GM12878 (cell line): ENCODE results near the gene NT5C. TPM values are rescaled to one million over a fixed set of nuclear protein-coding genes. Genes with fewer than 3 reads are reported as not detected.
"Not testable (repeated sequence)": the region's sequence is repeated elsewhere in the genome, so short reads cannot be mapped to it uniquely, and the experiment has no call there.

Experiments used
- ATAC-seq: fragments of 200-7000 bp; cut with Tn5 transposase; 3 replicates; pipeline ENCODE4 v1.9.1; 2020; ENCODE audit warnings: mild to moderate bottlenecking, moderate library complexity
- BruUV-seq: library from RNA; stranded (reverse); fragments of 400-500 nt; replicated peaks from 2 replicates; lab custom pipeline; 2021; lab: Mats Ljungman, UMichigan
- CTCF ChIA-PET: fragments of 300-600 bp; sonication (Branson Sonifier 250); formaldehyde crosslinking; extraction: SDS; loops from one replicate; lab custom pipeline; 2021; ENCODE audit warnings: inconsistent platforms; lab: Yijun Ruan, JAX
- POLR2A ChIA-PET: fragments of 350-600 bp; formaldehyde crosslinking; extraction: SDS; loops from one replicate; lab custom pipeline; 2021; ENCODE audit warnings: inconsistent platforms; lab: Charles Lee
- RAD21 ChIA-PET: fragments of 300-600 bp; sonication (Branson Sonifier 250); formaldehyde crosslinking; loops from one replicate; lab custom pipeline; 2023; ENCODE audit warnings: antibody characterized with exemption; ENCODE audit not compliant: unreplicated experiment; lab: Charles Lee
- SMC1A ChIA-PET: fragments of 300-600 bp; sonication (Branson Sonifier 250); formaldehyde crosslinking; loops from one replicate; lab custom pipeline; 2023; ENCODE audit not compliant: unreplicated experiment, uncharacterized antibody; lab: Charles Lee
- DNase-seq: peaks from one replicate; pipeline ENCODE4 v3.0.0-alpha.2; 2011; ENCODE audit warnings: low read depth, low spot score
- FAIRE-seq: peaks from 3 replicates; lab custom pipeline; 2011; peaks lifted over from hg19 to GRCh38; lab: Jason Lieb, UNC
- H2AFZ ChIP-seq: 2 replicates; pipeline ENCODE4 v1.6.0; 2011; ENCODE audit warnings: low read depth, low read length, control low read depth; ENCODE audit not compliant: control insufficient read depth
- H3K27ac ChIP-seq: 2 replicates; pipeline ENCODE4 v1.5.1; 2011; ENCODE audit warnings: control low read depth; ENCODE audit not compliant: control insufficient read depth, insufficient read depth
- H3K27me3 ChIP-seq, 2 experiments: replicated peaks in 1 of 2; 2 replicates each; pipeline versions ENCODE4 v1.6.0 to v1.6.1; 2011; ENCODE audit warnings: low read length in 1 of 2; ENCODE audit not compliant: control insufficient read depth in 2 of 2, insufficient read depth in 2 of 2
- H3K36me3 ChIP-seq, 2 experiments: 2 replicates each; pipeline ENCODE4 v1.5.1; 2011; ENCODE audit warnings: low read length in 1 of 2; ENCODE audit not compliant: control insufficient read depth in 2 of 2, insufficient read depth in 2 of 2
- H3K4me1 ChIP-seq: 2 replicates; pipeline ENCODE4 v1.6.1; 2011; ENCODE audit warnings: mild to moderate bottlenecking, low read length, moderate library complexity, mixed read lengths; ENCODE audit not compliant: control insufficient read depth, insufficient read depth
- H3K4me2 ChIP-seq: 2 replicates; pipeline ENCODE4 v1.6.0; 2011; ENCODE audit warnings: control low read depth; ENCODE audit not compliant: control insufficient read depth, insufficient read depth
- H3K4me3 ChIP-seq: fragments of 200-600 bp; sonication (generic); 2 replicates; pipeline ENCODE4 v1.5.1; 2016
- H3K79me2 ChIP-seq: 2 replicates; pipeline ENCODE4 v1.6.0; 2011; ENCODE audit warnings: low read length; ENCODE audit not compliant: control insufficient read depth, insufficient read depth
- H3K9ac ChIP-seq: 2 replicates; pipeline ENCODE4 v1.8.0; 2011; ENCODE audit warnings: low read length, control low read depth, mixed read lengths; ENCODE audit not compliant: control insufficient read depth, insufficient read depth
- H3K9me3 ChIP-seq: replicated peaks from 3 replicates; pipeline ENCODE4 v1.5.1; 2011; ENCODE audit warnings: mild to moderate bottlenecking, low read length; ENCODE audit not compliant: control insufficient read depth, insufficient read depth
- H4K20me1 ChIP-seq: 2 replicates; pipeline ENCODE4 v1.6.0; 2011; ENCODE audit not compliant: control insufficient read depth, insufficient read depth
- BACH1 ChIP-seq: fragments of 450-650 bp; IDR thresholded peaks from 2 replicates; pipeline ENCODE4 v1.6.1; 2017; ENCODE audit warnings: mild to moderate bottlenecking, borderline replicate concordance
- KLF5 ChIP-seq: fragments of 450-650 bp; IDR thresholded peaks from 2 replicates; pipeline ENCODE4 v1.6.1; 2014; ENCODE audit warnings: mild to moderate bottlenecking; ENCODE audit not compliant: partially characterized antibody
- ZNF207 ChIP-seq: fragments of 450-650 bp; IDR thresholded peaks from 2 replicates; pipeline ENCODE4 v1.6.1; 2014; ENCODE audit warnings: antibody characterized with exemption, mild to moderate bottlenecking, borderline replicate concordance
- WGBS: methylation state at CpG from one replicate; pipeline ENCODE4 v1.1.6; 2016; ENCODE audit warnings: low lambda C conversion rate; ENCODE audit not compliant: insufficient replicate concordance, insufficient coverage; ENCODE audit errors: missing lambda C conversion rate; 5-methylcytosine and 5-hydroxymethylcytosine counted together
- in situ Hi-C: fragments of 300-500 bp; cut with MboI; formaldehyde crosslinking; loops from 9 replicates; pipeline ENCODE4 v1.14.3; 2018; ENCODE audit warnings: mixed read lengths
- intact Hi-C: fragments of 100-400 bp; cut with micrococcal nuclease; formaldehyde crosslinking; loops from one replicate; pipeline ENCODE4 v1.14.2; 2022; ENCODE audit not compliant: unreplicated experiment
- polyA plus RNA-seq, 11 experiments: library from polyadenylated mRNA; depleted of rRNA in 4 of 11; unstranded in 6 of 11; stranded (reverse) in 5 of 11; fragments of >200 nt; fragmentation: Nextera tagmentation in 4 of 11; fragmentation: Illumina TruSeq in 1 of 11; extraction: Ambion mirVana in 4 of 11; extraction: Trizol in 1 of 11; gene quantifications; 1 replicate in 1 of 11; 2 replicates in 10 of 11; pipeline versions ENCODE4 v1.2.1 to v1.2.3, GENCODE V29; 2011 to 2016; ENCODE audit warnings: inconsistent platforms in 2 of 11, missing spikeins in 2 of 11, low read depth in 1 of 11
- total RNA-seq, 4 experiments: library from RNA; depleted of rRNA in 3 of 4; stranded (reverse); fragments of >200 nt in 3 of 4; fragmentation: Illumina TruSeq in 1 of 4; extraction: Trizol in 1 of 4; gene quantifications; 2 replicates each; pipeline versions ENCODE4 v1.2.1 to v1.2.3, GENCODE V29; 2013 to 2021
- TF ChIP-seq, protein P1 (sequence below): fragments of 150-350 bp; IDR thresholded peaks from 2 replicates; pipeline ENCODE4 v1.6.1; 2016; ENCODE audit warnings: low read depth, low read length
- TF ChIP-seq, protein P2 (sequence below): fragments of 450-650 bp; IDR thresholded peaks from 2 replicates; pipeline ENCODE4 v1.6.1; 2016; ENCODE audit warnings: mild to moderate bottlenecking, moderate library complexity, borderline replicate concordance

NT5C gene
- total and polyA plus RNA-seq, 10 of the 15 experiments (the other 5 are each of a cell fraction or from before 2014, with no cell fraction given): 3.7 to 158 (median 63.9) TPM

DNA sequence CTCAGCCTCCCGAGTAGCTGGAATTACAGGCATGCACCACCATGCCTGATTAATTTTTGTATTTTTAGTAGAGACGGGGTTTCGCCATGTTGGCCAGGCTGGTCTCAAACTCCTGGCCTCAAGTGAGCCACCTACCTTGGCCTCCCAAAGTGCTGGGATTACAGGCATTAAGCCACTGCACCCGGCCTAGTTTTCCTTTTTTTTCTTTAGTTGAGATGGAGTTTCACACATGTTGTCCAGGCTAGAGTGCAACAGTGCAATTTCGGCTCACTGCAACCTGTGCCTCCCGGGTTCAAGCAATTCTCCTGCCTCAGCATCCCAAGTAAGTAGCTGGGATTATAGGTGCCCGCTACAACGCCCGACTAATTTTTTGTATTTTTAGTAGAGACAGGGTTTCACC is 6.2 kb upstream of the NT5C start:
- SMC1A ChIA-PET: interaction anchor here (1.0 to 2.1 kb wide), 2 partner anchors 23 to 27 kb away, joined by 3 to 5 read pairs; no protein-coding TSS in a partner anchor
- ATAC-seq: not testable (repeated sequence)

DNA sequence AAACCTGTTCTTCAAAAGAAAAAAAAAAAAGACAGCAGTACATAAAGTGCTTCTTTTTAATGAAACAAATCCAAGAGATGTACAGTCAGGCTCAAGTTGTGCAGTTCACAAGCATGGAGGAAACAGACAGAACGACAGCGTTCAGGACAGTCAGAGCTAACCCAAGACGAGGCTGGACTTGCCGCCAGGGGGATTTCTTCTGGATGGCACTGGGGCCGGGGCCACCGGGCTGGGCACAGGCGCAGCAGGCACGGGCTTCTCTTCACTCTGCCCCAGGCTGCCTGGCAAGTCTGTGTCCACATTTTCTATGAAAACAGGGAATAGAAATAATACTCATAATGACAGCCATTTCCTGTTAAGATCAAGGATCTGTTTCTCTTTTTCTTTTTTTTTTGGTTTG is 4.4 kb upstream of the NT5C start:
- Histone ChIP-seq H2AFZ (no peak overlapping the region), H3K9me3 (no peaks in the 10 kb centered on the region), H3K79me2 (peaks cover 13% of the 10 kb centered on the region), H3K27me3 (no peaks in the 10 kb centered on the region), H3K4me3 (no peak overlapping the region), H3K9ac (no peak overlapping the region), H3K4me1 (peaks cover 8% of the 10 kb centered on the region), H3K4me2 (no peak overlapping the region), H3K36me3 (peaks cover 2 to 10% of the 10 kb centered on the region in 2 experiments), H3K27ac (no peak overlapping the region), H4K20me1 (no peaks in the 10 kb centered on the region)
- in situ Hi-C loops (no loop called here), intact Hi-C loops (no loop called here)
- ChIA-PET CTCF (interaction anchor here (9.3 kb wide), 1 partner anchor 21 kb away, joined by 167 read pairs; no protein-coding TSS in a partner anchor), POLR2A (no interaction called here), SMC1A (interaction anchor here (1.3 kb wide), 1 partner anchor 65 kb away, joined by 3 read pairs; no protein-coding TSS in a partner anchor), RAD21 (no interaction called here)
- no peak for DNase-seq
- TF ChIP-seq, protein P1, sequence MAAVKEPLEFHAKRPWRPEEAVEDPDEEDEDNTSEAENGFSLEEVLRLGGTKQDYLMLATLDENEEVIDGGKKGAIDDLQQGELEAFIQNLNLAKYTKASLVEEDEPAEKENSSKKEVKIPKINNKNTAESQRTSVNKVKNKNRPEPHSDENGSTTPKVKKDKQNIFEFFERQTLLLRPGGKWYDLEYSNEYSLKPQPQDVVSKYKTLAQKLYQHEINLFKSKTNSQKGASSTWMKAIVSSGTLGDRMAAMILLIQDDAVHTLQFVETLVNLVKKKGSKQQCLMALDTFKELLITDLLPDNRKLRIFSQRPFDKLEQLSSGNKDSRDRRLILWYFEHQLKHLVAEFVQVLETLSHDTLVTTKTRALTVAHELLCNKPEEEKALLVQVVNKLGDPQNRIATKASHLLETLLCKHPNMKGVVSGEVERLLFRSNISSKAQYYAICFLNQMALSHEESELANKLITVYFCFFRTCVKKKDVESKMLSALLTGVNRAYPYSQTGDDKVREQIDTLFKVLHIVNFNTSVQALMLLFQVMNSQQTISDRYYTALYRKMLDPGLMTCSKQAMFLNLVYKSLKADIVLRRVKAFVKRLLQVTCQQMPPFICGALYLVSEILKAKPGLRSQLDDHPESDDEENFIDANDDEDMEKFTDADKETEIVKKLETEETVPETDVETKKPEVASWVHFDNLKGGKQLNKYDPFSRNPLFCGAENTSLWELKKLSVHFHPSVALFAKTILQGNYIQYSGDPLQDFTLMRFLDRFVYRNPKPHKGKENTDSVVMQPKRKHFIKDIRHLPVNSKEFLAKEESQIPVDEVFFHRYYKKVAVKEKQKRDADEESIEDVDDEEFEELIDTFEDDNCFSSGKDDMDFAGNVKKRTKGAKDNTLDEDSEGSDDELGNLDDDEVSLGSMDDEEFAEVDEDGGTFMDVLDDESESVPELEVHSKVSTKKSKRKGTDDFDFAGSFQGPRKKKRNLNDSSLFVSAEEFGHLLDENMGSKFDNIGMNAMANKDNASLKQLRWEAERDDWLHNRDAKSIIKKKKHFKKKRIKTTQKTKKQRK: no peak
- TF ChIP-seq ZNF207: no peak
- TF ChIP-seq, protein P2, sequence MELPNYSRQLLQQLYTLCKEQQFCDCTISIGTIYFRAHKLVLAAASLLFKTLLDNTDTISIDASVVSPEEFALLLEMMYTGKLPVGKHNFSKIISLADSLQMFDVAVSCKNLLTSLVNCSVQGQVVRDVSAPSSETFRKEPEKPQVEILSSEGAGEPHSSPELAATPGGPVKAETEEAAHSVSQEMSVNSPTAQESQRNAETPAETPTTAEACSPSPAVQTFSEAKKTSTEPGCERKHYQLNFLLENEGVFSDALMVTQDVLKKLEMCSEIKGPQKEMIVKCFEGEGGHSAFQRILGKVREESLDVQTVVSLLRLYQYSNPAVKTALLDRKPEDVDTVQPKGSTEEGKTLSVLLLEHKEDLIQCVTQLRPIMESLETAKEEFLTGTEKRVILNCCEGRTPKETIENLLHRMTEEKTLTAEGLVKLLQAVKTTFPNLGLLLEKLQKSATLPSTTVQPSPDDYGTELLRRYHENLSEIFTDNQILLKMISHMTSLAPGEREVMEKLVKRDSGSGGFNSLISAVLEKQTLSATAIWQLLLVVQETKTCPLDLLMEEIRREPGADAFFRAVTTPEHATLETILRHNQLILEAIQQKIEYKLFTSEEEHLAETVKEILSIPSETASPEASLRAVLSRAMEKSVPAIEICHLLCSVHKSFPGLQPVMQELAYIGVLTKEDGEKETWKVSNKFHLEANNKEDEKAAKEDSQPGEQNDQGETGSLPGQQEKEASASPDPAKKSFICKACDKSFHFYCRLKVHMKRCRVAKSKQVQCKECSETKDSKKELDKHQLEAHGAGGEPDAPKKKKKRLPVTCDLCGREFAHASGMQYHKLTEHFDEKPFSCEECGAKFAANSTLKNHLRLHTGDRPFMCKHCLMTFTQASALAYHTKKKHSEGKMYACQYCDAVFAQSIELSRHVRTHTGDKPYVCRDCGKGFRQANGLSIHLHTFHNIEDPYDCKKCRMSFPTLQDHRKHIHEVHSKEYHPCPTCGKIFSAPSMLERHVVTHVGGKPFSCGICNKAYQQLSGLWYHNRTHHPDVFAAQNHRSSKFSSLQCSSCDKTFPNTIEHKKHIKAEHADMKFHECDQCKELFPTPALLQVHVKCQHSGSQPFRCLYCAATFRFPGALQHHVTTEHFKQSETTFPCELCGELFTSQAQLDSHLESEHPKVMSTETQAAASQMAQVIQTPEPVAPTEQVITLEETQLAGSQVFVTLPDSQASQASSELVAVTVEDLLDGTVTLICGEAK: no peak
- no peak for TF ChIP-seq KLF5
- no peak for TF ChIP-seq BACH1
- no peak for FAIRE-seq
- BruUV-seq: no TSS peak
- no peak for ATAC-seq
- over 99% methylated on average over 8 of the region's 8 CpGs for WGBS

More for the DNA sequence above, 6.2 kb upstream of the NT5C start:
- in situ Hi-C loops, H3K4me2 ChIP-seq, BruUV-seq, H3K79me2 ChIP-seq, H3K9me3 ChIP-seq, FAIRE-seq, H3K4me3 ChIP-seq, H3K9ac ChIP-seq, H3K27me3 ChIP-seq, intact Hi-C loops, H4K20me1 ChIP-seq, H3K4me1 ChIP-seq, DNase-seq, H2AFZ ChIP-seq, H3K27ac ChIP-seq: not testable (repeated sequence)
- POLR2A ChIA-PET: interaction anchor here (0.6 to 1.0 kb wide), 2 partner anchors 12 to 53 kb away, joined by 8 to 9 read pairs; no protein-coding TSS in a partner anchor
- peaks cover 2 to 13% of the 10 kb centered on the region in 2 experiments for H3K36me3 ChIP-seq
- RAD21 ChIA-PET: interaction anchor here (0.6 kb wide), 1 partner anchor 66 kb away, joined by 4 read pairs; no protein-coding TSS in a partner anchor
- WGBS: 95% methylated on average over 9 of the region's 9 CpGs
- CTCF ChIA-PET: interaction anchor here (9.3 kb wide), 1 partner anchor 23 kb away, joined by 167 read pairs; no protein-coding TSS in a partner anchor
